ENCODE measurements around the gene ARSG. TPM values are rescaled to one million over a fixed set of nuclear protein-coding genes. Genes with fewer than 3 reads are reported as not detected.

The ARSG gene
- total and polyA plus RNA-seq, 9 of the 15 experiments (the other 6 are each of a cell fraction or from before 2014, with no cell fraction given): 1.0 to 5.6 (median 1.8) TPM

DNA sequence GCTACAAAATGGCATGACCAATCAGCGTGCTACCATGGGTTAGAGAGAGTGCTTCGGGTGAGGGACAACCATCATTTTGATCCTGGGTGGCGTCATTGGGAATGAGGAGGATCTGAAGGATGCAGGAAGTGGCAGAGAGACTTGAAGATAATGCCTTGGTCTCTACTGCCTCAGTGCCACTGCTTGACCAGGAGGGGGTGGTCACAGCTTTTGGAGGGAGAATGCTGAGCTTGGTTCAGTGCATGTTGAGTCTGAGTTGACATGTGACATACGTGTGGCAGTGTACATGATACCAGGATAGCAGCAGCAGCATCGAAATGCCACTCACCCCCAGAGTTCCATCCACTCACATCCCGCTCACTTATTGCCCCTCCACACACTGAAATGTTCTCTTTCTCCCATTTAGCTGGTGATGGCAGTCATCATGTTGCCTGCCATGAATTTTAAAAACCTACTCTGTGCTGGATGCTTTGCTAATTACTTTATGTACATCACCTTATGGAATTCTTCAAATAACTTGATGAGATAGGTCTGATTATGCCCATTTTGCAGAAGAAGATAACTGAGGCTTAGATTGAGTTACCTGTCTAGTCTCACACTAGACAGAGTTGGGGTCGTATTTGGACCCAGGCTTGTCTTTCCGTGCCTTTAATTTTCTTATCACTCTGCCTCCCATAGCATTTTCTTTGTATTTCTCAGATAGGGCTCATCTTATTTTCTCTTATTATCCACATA, 36.7 kb downstream of the ARSG start:
- Histone ChIP-seq H3K79me2 (ENCODE audit: control insufficient read depth, insufficient read depth, low read length) (no peaks in the 10 kb centered on the region), H3K27me3 (ENCODE audit: control insufficient read depth in 2 of 2, insufficient read depth in 2 of 2, low read length in 2 of 2) (peaks cover 0 to 34% of the 10 kb centered on the region in 2 experiments; a peak in 3 of 5 replicates), H3K9me1 (ENCODE audit: control insufficient read depth, insufficient read depth, low read length) (no peaks in the 10 kb centered on the region), H3K4me3 (no peak overlapping the region), H3K4me2 (ENCODE audit: insufficient read depth, low read length) (no peak overlapping the region), H2AFZ (ENCODE audit: low read depth, low read length) (no peak overlapping the region), H3K9ac (ENCODE audit: insufficient read depth in 1 of 2, low read depth in 2 of 2, low read length in 2 of 2) (no peak overlapping the region), H3K27ac (ENCODE audit: extremely low read depth, low read depth, low read length) (no peak overlapping the region), H3K4me1 (replicated peaks in 1 of 2; ENCODE audit: control insufficient read depth in 2 of 2, insufficient read depth in 2 of 2, low read length in 2 of 2) (no peaks in the 10 kb centered on the region), H4K20me1 (replicated peaks; ENCODE audit: control insufficient read depth, insufficient read depth, low read length) (no peaks in the 10 kb centered on the region), H3K36me3 (ENCODE audit: control insufficient read depth, insufficient read depth, low read length) (no peaks in the 10 kb centered on the region), H3K9me3 (replicated peaks; ENCODE audit: control insufficient read depth, insufficient read depth, low read depth, low read length) (no peaks in the 10 kb centered on the region; the same call in 1 of the 2 replicates)
- no peak for DNase-seq (ENCODE audit: extremely low read depth in 1 of 4, low spot score in 3 of 4)
- 3% methylated on average over 8 of the region's 8 CpGs for WGBS (ENCODE audit: insufficient coverage, low coverage, missing lambda C conversion rate)
- CTCF ChIA-PET (ENCODE audit: low intra/inter-chr PET ratio): no interaction called here
- no peak for ATAC-seq
- FAIRE-seq: no peak
- in situ Hi-C loops (cut with MboI) (no loop called here), intact Hi-C loops (cut with micrococcal nuclease) (no loop called here)
- no TSS peak for BruUV-seq (replicated peaks)
- POLR2A ChIA-PET: interaction anchor here (1.0 kb wide), 1 partner anchor 77 kb away, joined by 3 read pairs; no protein-coding TSS in a partner anchor
- no peak for TF ChIP-seq ZNF644 (tag; IDR thresholded peaks at IDR 0.05; ENCODE audit: low read depth)
- no peak for TF ChIP-seq MAFF (IDR thresholded peaks at IDR 0.05; ENCODE audit: low read length)
- no peak for TF ChIP-seq ZNF263 (CRISPR knock-in tag; IDR thresholded peaks at IDR 0.05; ENCODE audit: borderline replicate concordance)
- peak; percentile 18 for TF ChIP-seq RBM25 (IDR thresholded peaks at IDR 0.05; ENCODE audit: low read depth, low read length, severe bottlenecking)
- TF ChIP-seq ZNF175 (CRISPR knock-in tag; IDR thresholded peaks at IDR 0.05; ENCODE audit: low read depth): no peak
- no peak for TF ChIP-seq ZNF561 (CRISPR knock-in tag; conservative IDR thresholded peaks at IDR 0.05)
- no peak for TF ChIP-seq KLF10 (CRISPR knock-in tag; IDR thresholded peaks at IDR 0.05)
- TF ChIP-seq C11orf30 (IDR thresholded peaks at IDR 0.05; ENCODE audit: low read depth): no peak
- TF ChIP-seq XRCC4 (IDR thresholded peaks at IDR 0.05; ENCODE audit: extremely low read depth, insufficient read depth, insufficient read length): no peak
- TF ChIP-seq GABPB1 (CRISPR knock-in tag; IDR thresholded peaks at IDR 0.05): no peak
- no peak for TF ChIP-seq GTF2E2 (tag; IDR thresholded peaks at IDR 0.05)
- no peak for TF ChIP-seq SIN3A (IDR thresholded peaks at IDR 0.05; ENCODE audit: borderline replicate concordance in 2 of 2, control insufficient read depth in 1 of 2, low read depth in 2 of 2, low read length in 2 of 2)
- no peak for TF ChIP-seq MCM5 (IDR thresholded peaks at IDR 0.05; ENCODE audit: low read depth)
- TF ChIP-seq, protein P1, sequence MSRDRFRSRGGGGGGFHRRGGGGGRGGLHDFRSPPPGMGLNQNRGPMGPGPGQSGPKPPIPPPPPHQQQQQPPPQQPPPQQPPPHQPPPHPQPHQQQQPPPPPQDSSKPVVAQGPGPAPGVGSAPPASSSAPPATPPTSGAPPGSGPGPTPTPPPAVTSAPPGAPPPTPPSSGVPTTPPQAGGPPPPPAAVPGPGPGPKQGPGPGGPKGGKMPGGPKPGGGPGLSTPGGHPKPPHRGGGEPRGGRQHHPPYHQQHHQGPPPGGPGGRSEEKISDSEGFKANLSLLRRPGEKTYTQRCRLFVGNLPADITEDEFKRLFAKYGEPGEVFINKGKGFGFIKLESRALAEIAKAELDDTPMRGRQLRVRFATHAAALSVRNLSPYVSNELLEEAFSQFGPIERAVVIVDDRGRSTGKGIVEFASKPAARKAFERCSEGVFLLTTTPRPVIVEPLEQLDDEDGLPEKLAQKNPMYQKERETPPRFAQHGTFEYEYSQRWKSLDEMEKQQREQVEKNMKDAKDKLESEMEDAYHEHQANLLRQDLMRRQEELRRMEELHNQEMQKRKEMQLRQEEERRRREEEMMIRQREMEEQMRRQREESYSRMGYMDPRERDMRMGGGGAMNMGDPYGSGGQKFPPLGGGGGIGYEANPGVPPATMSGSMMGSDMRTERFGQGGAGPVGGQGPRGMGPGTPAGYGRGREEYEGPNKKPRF (IDR thresholded peaks at IDR 0.05; ENCODE audit: low read depth, low read length): no peak
- TF ChIP-seq, protein P2, sequence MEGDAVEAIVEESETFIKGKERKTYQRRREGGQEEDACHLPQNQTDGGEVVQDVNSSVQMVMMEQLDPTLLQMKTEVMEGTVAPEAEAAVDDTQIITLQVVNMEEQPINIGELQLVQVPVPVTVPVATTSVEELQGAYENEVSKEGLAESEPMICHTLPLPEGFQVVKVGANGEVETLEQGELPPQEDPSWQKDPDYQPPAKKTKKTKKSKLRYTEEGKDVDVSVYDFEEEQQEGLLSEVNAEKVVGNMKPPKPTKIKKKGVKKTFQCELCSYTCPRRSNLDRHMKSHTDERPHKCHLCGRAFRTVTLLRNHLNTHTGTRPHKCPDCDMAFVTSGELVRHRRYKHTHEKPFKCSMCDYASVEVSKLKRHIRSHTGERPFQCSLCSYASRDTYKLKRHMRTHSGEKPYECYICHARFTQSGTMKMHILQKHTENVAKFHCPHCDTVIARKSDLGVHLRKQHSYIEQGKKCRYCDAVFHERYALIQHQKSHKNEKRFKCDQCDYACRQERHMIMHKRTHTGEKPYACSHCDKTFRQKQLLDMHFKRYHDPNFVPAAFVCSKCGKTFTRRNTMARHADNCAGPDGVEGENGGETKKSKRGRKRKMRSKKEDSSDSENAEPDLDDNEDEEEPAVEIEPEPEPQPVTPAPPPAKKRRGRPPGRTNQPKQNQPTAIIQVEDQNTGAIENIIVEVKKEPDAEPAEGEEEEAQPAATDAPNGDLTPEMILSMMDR (IDR thresholded peaks at IDR 0.05 in 2 of 3, conservative IDR thresholded peaks at IDR 0.05 in 1 of 3; ENCODE audit: insufficient read depth in 2 of 3, low read depth in 1 of 3, low read length in 3 of 3): 0 out of 6 replicates have a peak, but pooled peaks of 2 of the 3 experiments have one; percentile 17
- TF ChIP-seq ZNF217 (CRISPR knock-in tag; IDR thresholded peaks at IDR 0.05): no peak
- no peak for TF ChIP-seq ARID1B (IDR thresholded peaks at IDR 0.05)
